Fibroblast of skin of abdomen (primary cell): ENCODE data around the gene P2RX3.
A peak's percentile ranks its signal among the peaks of the same experiment; 100 is the strongest.
"Not testable (repeated sequence)": the region's sequence is repeated elsewhere in the genome, so short reads cannot be mapped to it uniquely, and the experiment has no call there.

ENCODE experiments used
- DNase-seq: peaks from one replicate; pipeline ENCODE4 v3.0.0-alpha.2; 2013

P2RX3 gene

DNA sequence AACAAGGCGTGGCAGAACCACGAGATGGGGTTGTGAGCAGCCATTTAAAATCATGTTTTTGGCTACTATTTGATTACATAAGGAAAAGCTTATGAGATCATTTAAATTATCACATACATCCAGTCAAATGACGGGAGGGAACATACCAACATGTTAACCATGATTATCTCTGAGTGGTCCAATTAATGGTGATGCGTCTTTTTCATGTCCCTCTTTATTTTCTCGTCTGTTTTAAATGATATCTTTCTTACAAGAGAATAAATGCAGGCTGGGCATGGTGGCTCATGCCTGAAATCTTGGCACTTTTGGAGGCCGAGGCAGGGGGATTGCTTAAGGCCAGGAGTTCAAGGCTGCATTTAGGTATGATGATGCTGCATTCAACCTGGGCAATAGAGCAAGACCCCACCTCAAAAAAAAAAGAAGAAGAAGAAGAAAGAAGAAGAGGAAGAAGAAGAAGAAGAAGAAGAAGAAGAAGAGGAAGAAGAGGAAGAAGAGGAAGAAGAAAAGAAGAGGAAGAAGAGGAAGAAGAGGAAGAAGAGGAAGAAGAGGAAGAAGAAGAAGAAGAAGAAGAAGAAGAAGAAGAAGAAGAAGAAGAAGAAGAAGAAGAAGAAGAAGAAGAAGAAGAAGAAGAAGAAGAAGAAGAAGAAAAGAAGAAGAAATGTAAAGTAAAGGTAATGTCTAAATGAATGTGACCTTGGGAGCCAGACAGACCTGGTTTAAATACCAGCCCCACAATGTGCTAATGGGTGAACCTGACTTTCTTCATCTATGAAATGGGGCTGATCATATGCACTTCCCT, 65.0 kb downstream of the P2RX3 start:
- DNase-seq = not testable (repeated sequence)

DNA sequence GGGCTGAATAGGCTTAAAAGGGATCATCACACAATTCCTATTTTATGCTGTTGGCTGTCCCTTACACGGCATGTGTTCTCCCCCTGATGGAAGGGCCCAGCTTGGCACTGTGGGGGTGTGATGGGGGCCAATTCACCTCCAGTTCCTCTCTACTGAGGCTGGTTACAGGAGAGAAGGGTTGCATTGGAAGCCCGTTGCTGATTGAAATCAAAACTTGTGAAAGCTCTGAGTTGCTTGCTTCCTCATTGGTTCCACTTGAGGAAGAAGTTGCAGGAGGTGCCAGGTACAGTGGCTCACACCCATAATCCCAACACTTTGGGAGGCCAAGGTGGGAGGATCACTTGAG, 65.6 kb downstream of the P2RX3 start:
- no peak for DNase-seq

DNA sequence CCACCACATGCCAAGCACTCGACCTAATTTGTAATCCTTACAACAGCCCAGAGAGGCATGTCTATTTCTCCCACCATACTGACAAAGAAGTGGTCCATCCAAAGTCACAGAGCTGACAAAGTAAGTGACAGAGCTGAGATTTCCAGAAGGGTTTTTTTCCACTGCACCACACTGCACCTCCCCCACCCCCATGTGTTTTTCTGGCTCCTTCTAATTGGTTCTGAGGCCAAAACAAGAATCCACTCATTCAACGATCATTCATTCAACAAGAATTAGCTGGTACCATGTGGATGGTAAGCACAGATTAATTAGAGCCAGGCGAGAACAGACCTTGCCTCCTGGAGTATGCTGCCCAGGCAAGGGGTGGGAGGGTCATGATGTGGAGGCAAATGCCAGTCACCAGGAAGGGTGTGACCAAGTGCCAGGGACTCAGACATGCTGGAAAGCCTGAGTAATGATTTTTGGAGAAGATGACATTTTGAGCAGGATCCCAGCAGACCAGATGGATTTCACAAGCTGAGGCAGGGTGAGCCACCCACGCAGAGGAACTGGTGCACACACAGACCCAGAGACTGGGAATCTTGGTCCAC, 67.2 kb downstream of the P2RX3 start:
- no peak for DNase-seq

GRCh38 chr11:57406337-57406904, 68.3 kb downstream of the P2RX3 start:
- DNase-seq = no peak

GRCh38 chr11:57407010-57407920, 69.1 kb downstream of the P2RX3 start:
- no peak for DNase-seq

- DNase-seq = no peak
Observed at GRCh38 chr11:57407941-57408475, 69.9 kb downstream of the P2RX3 start.

- DNase-seq = no peak
Observed at GRCh38 chr11:57408771-57409170, 70.6 kb downstream of the P2RX3 start.

DNA sequence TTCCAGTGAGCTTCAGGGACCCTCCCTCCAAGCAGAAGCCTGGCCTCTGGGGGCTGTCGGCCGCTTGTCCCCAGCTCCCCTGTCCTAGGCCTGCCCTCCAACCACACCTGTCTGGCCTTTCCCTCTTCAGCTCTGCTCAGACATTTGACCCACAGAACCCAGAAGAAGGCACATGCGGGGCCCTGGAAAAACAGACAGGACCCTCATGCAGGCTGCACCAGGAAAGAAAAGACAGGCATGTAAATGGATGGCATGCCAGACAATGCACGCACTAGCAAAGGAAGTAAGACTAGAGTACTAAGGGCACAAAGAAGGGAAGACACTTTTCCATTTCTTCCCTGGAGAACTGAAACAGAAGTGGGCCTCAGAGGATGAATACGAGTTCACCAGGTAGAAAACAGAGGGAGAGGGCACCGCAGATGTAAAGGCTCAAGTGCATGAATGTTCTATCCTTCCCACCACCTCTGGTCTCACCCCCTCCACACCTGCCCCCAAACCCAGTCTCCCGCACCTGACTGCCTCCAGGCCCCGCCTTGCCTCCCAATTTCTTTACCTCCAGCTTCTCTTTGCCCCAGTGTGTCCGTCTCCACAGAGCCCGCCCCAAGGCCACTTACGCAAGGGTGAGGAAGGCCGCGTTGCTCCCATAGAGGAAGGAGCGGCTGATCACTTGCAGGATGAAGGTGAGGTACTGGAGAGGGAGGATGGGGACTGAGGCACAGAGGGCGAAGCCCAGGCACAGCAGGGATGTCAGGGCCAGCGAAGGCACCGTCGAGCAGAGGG, 71.4 kb downstream of the P2RX3 start:
- no peak for DNase-seq

GRCh38 chr11:57410287-57410686, 72.1 kb downstream of the P2RX3 start:
- peak; percentile 86 for DNase-seq

GRCh38 chr11:57413681-57414080, 75.5 kb downstream of the P2RX3 start:
- no peak for DNase-seq

DNA sequence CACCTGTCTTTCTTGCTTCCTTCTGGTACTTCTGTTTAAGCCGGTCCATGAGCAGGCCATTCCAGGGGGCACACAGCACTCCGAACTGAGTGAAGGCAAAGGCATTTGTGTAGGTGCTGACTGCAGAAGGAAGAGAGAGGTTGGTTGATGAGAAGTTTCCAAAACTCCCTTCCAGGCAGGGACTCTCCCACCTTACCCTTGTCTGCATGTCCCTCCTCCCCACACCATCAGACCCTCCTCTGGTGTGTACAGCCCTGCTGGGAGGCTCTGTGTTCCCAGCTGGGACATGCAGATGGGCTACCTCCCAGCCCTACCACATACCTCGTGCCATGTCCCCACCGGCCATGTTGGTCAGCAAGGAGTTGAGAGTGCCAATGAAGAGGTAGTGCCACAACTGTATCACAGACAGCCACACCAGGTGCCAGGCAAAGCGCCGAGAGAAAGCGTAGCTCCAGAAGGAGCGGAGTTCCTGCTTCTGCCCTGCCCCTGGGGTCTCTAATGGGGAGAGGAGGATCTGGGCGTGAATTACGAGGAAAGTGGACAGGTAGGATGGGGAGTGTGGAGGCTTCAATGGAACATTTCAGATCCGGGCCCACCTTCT, 76.6 kb downstream of the P2RX3 start:
- DNase-seq = no peak

- DNase-seq = no peak
Observed at GRCh38 chr11:57416436-57416835, 78.3 kb downstream of the P2RX3 start.

DNA sequence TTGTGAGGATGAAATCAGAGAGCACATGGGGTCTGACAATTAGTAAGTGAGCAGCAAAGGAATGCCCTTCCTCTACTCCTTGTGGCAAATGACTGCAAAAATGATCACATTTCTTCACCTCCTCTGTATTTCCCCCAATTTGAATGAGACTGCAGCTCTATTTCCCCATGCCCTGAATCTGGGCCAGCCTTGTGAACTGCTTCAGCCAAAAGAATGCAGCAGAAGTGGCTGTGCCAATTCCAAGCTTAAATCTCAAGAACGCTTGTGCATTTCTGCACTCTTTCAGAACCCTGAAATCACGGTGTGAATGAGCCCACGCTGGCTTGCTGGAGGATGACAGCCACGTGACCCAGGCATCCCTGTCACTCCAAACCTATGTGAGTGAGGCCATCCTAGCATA, 78.9 kb downstream of the P2RX3 start:
- peak; percentile 22 for DNase-seq

DNA sequence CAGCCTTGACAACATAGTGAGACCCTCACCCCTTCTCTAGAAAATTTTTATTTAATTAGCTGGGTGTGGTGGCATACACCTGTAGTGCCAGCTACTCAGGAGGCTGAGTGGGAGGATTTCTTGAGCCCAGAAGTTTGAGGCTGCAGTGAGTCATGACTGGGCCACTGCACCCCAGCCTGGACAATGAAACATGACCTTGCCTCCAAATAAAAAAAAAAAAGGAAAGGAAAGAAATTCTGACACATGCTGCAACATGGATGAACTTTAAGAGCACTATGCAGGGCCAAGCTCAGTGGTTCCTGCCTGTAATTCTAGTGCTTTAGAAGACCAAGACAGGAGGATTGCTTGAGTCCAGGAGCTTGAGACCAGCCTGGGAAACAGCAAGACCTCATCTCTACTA, 80.0 kb downstream of the P2RX3 start:
- DNase-seq = no peak

- no peak for DNase-seq
Observed at GRCh38 chr11:57419146-57419545, 81.0 kb downstream of the P2RX3 start.

- no peak for DNase-seq
Observed at GRCh38 chr11:57421066-57421465, 82.9 kb downstream of the P2RX3 start.

GRCh38 chr11:57421805-57422204, 83.7 kb downstream of the P2RX3 start:
- no peak for DNase-seq
